ENCODE data around the gene RGMA.

DNA sequence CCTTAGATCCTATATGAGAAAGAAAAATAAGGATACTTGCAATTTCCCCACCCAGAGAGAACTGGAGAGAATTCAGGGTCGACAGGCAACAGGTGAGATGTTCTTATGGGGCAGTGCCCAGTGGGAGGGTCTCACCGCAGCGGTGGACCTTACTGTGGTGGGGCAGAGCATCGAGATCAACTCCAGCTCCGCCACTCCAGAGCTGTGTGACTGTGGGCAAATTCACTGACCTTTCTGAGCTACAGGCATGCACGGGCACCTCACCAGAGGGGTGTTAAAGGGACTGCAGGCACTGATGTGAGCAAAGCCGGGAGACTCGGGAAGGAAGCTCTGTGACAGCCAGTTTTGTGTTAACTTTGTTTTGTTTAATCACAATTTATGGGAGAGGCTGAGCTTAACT, 30.9 kb downstream of the RGMA start:
- TF ChIP-seq TAF1 (IDR thresholded peaks at IDR 0.05; ENCODE audit: borderline replicate concordance, low read depth, low read length) (no peak), POLR2A (IDR thresholded peaks at IDR 0.05; ENCODE audit: low read depth, low read length) (no peak)

Measured in GM12892 (cell line).